ENCODE data around the gene HS3ST5. TPM values are rescaled to one million over a fixed set of nuclear protein-coding genes. Genes with fewer than 3 reads are reported as not detected.
A peak's percentile ranks its signal among the peaks of the same experiment; 100 is the strongest.
"Not testable (repeated sequence)": the region's sequence is repeated elsewhere in the genome, so short reads cannot be mapped to it uniquely, and the experiment has no call there.

The HS3ST5 gene
- total RNA-seq, 1 donor: not detected

GRCh38 chr6:114032721-114033120 lies 310.1 kb downstream of the HS3ST5 start:
- Histone ChIP-seq H3K4me1 (ENCODE audit: insufficient read depth, low read length) (no peaks in the 10 kb centered on the region), H2AFZ (ENCODE audit: low read length) (no peak overlapping the region), H3K27ac (ENCODE audit: low read depth, low read length) (no peak overlapping the region), H3K36me3 (ENCODE audit: insufficient read depth, low read length) (no peaks in the 10 kb centered on the region), H3K79me2 (ENCODE audit: insufficient read depth, low read length) (no peaks in the 10 kb centered on the region), H4K20me1 (ENCODE audit: insufficient read depth, low read length) (no peaks in the 10 kb centered on the region), H3K4me2 (ENCODE audit: insufficient read depth, low read length) (no peak overlapping the region), H3K9me3 (ENCODE audit: low read depth, low read length) (no peaks in the 10 kb centered on the region), H3K27me3 (ENCODE audit: insufficient read depth, low read length) (no peaks in the 10 kb centered on the region), H3K4me3 (ENCODE audit: insufficient read depth, low read length) (no peak overlapping the region)
- TF ChIP-seq, protein P1, sequence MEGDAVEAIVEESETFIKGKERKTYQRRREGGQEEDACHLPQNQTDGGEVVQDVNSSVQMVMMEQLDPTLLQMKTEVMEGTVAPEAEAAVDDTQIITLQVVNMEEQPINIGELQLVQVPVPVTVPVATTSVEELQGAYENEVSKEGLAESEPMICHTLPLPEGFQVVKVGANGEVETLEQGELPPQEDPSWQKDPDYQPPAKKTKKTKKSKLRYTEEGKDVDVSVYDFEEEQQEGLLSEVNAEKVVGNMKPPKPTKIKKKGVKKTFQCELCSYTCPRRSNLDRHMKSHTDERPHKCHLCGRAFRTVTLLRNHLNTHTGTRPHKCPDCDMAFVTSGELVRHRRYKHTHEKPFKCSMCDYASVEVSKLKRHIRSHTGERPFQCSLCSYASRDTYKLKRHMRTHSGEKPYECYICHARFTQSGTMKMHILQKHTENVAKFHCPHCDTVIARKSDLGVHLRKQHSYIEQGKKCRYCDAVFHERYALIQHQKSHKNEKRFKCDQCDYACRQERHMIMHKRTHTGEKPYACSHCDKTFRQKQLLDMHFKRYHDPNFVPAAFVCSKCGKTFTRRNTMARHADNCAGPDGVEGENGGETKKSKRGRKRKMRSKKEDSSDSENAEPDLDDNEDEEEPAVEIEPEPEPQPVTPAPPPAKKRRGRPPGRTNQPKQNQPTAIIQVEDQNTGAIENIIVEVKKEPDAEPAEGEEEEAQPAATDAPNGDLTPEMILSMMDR (IDR thresholded peaks at IDR 0.05; ENCODE audit: extremely low read depth, low read depth, low read length): no peak
- no peak for DNase-seq (ENCODE audit: insufficient read length, low spot score, missing footprints)

- TF ChIP-seq, protein P1 (IDR thresholded peaks at IDR 0.05; ENCODE audit: extremely low read depth, low read depth, low read length): no peak
- no peak overlapping the region for H2AFZ ChIP-seq (ENCODE audit: low read length)
- H3K4me3 ChIP-seq (ENCODE audit: insufficient read depth, low read length): no peak overlapping the region
- no peak overlapping the region for H3K4me2 ChIP-seq (ENCODE audit: insufficient read depth, low read length)
- H4K20me1 ChIP-seq (ENCODE audit: insufficient read depth, low read length): no peaks in the 10 kb centered on the region
- H3K9me3 ChIP-seq (ENCODE audit: low read depth, low read length): no peaks in the 10 kb centered on the region
- no peaks in the 10 kb centered on the region for H3K36me3 ChIP-seq (ENCODE audit: insufficient read depth, low read length)
- no peaks in the 10 kb centered on the region for H3K4me1 ChIP-seq (ENCODE audit: insufficient read depth, low read length)
- no peak for DNase-seq (ENCODE audit: insufficient read length, low spot score, missing footprints)
- H3K27ac ChIP-seq (ENCODE audit: low read depth, low read length): no peak overlapping the region
- no peaks in the 10 kb centered on the region for H3K27me3 ChIP-seq (ENCODE audit: insufficient read depth, low read length)
- H3K79me2 ChIP-seq (ENCODE audit: insufficient read depth, low read length): no peaks in the 10 kb centered on the region
These were observed 312.1 kb downstream of the HS3ST5 start for GRCh38 chr6:114030767-114031166.

GRCh38 chr6:114024746-114025145 lies 318.1 kb downstream of the HS3ST5 start:
- DNase-seq (ENCODE audit: insufficient read length, low spot score, missing footprints): peak; percentile 44
- TF ChIP-seq, protein P1 (IDR thresholded peaks at IDR 0.05; ENCODE audit: extremely low read depth, low read depth, low read length): no peak
- Histone ChIP-seq H3K79me2 (ENCODE audit: insufficient read depth, low read length) (no peaks in the 10 kb centered on the region), H2AFZ (ENCODE audit: low read length) (no peak overlapping the region), H3K9me3 (ENCODE audit: low read depth, low read length) (no peaks in the 10 kb centered on the region), H3K27ac (ENCODE audit: low read depth, low read length) (no peak overlapping the region), H3K4me2 (ENCODE audit: insufficient read depth, low read length) (no peak overlapping the region), H3K36me3 (ENCODE audit: insufficient read depth, low read length) (no peaks in the 10 kb centered on the region), H3K4me3 (ENCODE audit: insufficient read depth, low read length) (no peak overlapping the region), H3K27me3 (ENCODE audit: insufficient read depth, low read length) (no peaks in the 10 kb centered on the region), H3K4me1 (ENCODE audit: insufficient read depth, low read length) (peaks cover 3% of the 10 kb centered on the region), H4K20me1 (ENCODE audit: insufficient read depth, low read length) (no peaks in the 10 kb centered on the region)

DNA sequence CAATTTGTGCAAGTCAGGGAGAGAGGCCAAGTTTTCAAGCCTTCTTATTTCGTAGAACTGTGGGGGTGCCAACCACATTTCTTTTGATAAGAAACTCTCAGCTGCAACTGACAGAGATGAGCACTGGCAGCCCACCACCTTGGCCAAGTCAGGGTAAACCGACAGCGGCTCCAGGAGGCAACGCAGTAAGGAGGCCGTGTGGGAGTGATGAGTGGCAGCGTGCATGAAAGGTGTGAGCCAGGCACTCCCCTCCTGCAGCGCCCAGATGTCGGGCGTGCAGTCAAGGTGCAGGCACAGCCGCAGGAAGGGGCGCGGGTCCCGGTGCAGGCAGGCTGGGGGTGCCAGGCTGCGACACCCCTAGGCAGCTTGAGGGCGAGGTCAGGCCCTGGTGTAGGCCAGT lies 322.6 kb downstream of the HS3ST5 start:
- no peak for DNase-seq (ENCODE audit: insufficient read length, low spot score, missing footprints)
- H3K27me3 ChIP-seq (ENCODE audit: insufficient read depth, low read length): no peaks in the 10 kb centered on the region
- H3K27ac ChIP-seq (ENCODE audit: low read depth, low read length): no peak overlapping the region
- peaks cover 3% of the 10 kb centered on the region for H3K4me1 ChIP-seq (ENCODE audit: insufficient read depth, low read length)
- no peak overlapping the region for H3K4me2 ChIP-seq (ENCODE audit: insufficient read depth, low read length)
- H3K9me3 ChIP-seq (ENCODE audit: low read depth, low read length): no peaks in the 10 kb centered on the region
- TF ChIP-seq, protein P1 (IDR thresholded peaks at IDR 0.05; ENCODE audit: extremely low read depth, low read depth, low read length): no peak
- H3K79me2 ChIP-seq (ENCODE audit: insufficient read depth, low read length): no peaks in the 10 kb centered on the region
- no peak overlapping the region for H2AFZ ChIP-seq (ENCODE audit: low read length)
- H3K4me3 ChIP-seq (ENCODE audit: insufficient read depth, low read length): no peak overlapping the region
- H3K36me3 ChIP-seq (ENCODE audit: insufficient read depth, low read length): no peaks in the 10 kb centered on the region
- H4K20me1 ChIP-seq (ENCODE audit: insufficient read depth, low read length): no peaks in the 10 kb centered on the region

DNA sequence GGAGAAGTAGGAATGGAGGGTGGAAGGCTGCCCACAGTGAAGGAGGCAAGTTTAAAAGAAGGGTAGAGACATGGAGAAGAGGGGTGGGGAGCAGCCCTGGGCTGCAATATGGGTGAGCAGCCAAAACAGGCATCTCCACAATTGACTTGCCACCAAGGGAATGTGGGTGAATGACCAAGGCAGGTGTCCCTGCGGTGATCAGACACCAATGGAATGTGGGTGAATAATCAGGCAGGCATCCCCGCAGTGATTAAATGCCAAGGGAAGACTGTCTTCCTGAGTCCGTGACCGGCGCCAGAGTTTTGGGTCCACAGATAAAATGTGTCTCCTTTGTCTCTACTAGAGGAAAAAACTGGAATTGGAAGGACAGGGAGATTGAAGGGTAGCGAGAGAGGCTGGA lies 325.7 kb downstream of the HS3ST5 start:
- not testable (repeated sequence) for H4K20me1 ChIP-seq (ENCODE audit: insufficient read depth, low read length); H3K4me2 ChIP-seq (ENCODE audit: insufficient read depth, low read length); H3K4me1 ChIP-seq (ENCODE audit: insufficient read depth, low read length); H3K79me2 ChIP-seq (ENCODE audit: insufficient read depth, low read length); H3K27me3 ChIP-seq (ENCODE audit: insufficient read depth, low read length); H2AFZ ChIP-seq (ENCODE audit: low read length); H3K9me3 ChIP-seq (ENCODE audit: low read depth, low read length); H3K36me3 ChIP-seq (ENCODE audit: insufficient read depth, low read length); H3K4me3 ChIP-seq (ENCODE audit: insufficient read depth, low read length); H3K27ac ChIP-seq (ENCODE audit: low read depth, low read length); DNase-seq (ENCODE audit: insufficient read length, low spot score, missing footprints)

- not testable (repeated sequence) for DNase-seq (ENCODE audit: insufficient read length, low spot score, missing footprints); H3K36me3 ChIP-seq (ENCODE audit: insufficient read depth, low read length); H3K79me2 ChIP-seq (ENCODE audit: insufficient read depth, low read length); H3K9me3 ChIP-seq (ENCODE audit: low read depth, low read length); H3K4me3 ChIP-seq (ENCODE audit: insufficient read depth, low read length); H4K20me1 ChIP-seq (ENCODE audit: insufficient read depth, low read length); H3K4me2 ChIP-seq (ENCODE audit: insufficient read depth, low read length); H2AFZ ChIP-seq (ENCODE audit: low read length); H3K27ac ChIP-seq (ENCODE audit: low read depth, low read length); H3K4me1 ChIP-seq (ENCODE audit: insufficient read depth, low read length); H3K27me3 ChIP-seq (ENCODE audit: insufficient read depth, low read length)
These were observed 328.7 kb downstream of the HS3ST5 start for GRCh38 chr6:114014106-114014505.
